A673 (cell line): ENCODE measurements around the gene PISD. TPM values are rescaled to one million over a fixed set of nuclear protein-coding genes. Genes with fewer than 3 reads are reported as not detected.
"Not testable (repeated sequence)": the region's sequence is repeated elsewhere in the genome, so short reads cannot be mapped to it uniquely, and the experiment has no call there.

Experiments used
- BruUV-seq: library from RNA; stranded (reverse); fragments of 400-500 nt; replicated peaks from 2 replicates; lab custom pipeline; 2021; lab: Mats Ljungman, UMichigan
- CTCF ChIA-PET: fragments of 300-600 bp; sonication (Branson Sonifier 250); formaldehyde crosslinking; loops from one replicate; lab custom pipeline; 2022; ENCODE audit warnings: antibody characterized with exemption; lab: Charles Lee
- POLR2A ChIA-PET: fragments of 300-600 bp; sonication (Branson Sonifier 250); formaldehyde crosslinking; loops from one replicate; lab custom pipeline; 2022; ENCODE audit warnings: antibody characterized with exemption; ENCODE audit not compliant: low non-redundant PET; lab: Charles Lee
- DNase-seq: peaks from one replicate; pipeline ENCODE4 v3.0.0-alpha.2; 2015; ENCODE audit warnings: low spot score
- H3K27ac ChIP-seq: fragments of 200-600 bp; sonication (generic); 2 replicates; pipeline ENCODE4 v1.5.1; 2016; ENCODE audit warnings: mixed run types, low read depth, mild to moderate bottlenecking, mixed read lengths, antibody characterized with exemption, low read length; ENCODE audit not compliant: poor library complexity, severe bottlenecking
- H3K27me3 ChIP-seq: fragments of 200-600 bp; sonication (generic); replicated peaks from 2 replicates; pipeline ENCODE4 v1.6.1; 2017; ENCODE audit warnings: mixed run types, low read depth, mild to moderate bottlenecking, mixed read lengths, antibody characterized with exemption, low read length; ENCODE audit not compliant: insufficient read depth, poor library complexity
- H3K36me3 ChIP-seq: fragments of 200-600 bp; sonication (generic); 2 replicates; pipeline ENCODE4 v1.6.1; 2016; ENCODE audit warnings: mixed run types, mild to moderate bottlenecking, mixed read lengths, antibody characterized with exemption, low read length; ENCODE audit not compliant: insufficient read depth, poor library complexity, severe bottlenecking
- H3K4me1 ChIP-seq: fragments of 200-600 bp; sonication (generic); 2 replicates; pipeline ENCODE4 v1.6.1; 2017; ENCODE audit warnings: mixed run types, mild to moderate bottlenecking, mixed read lengths, antibody characterized with exemption, low read length; ENCODE audit not compliant: insufficient read depth, poor library complexity, severe bottlenecking
- H3K4me3 ChIP-seq: fragments of 200-600 bp; sonication (generic); 2 replicates; pipeline ENCODE4 v1.5.1; 2016; ENCODE audit warnings: low read depth, mixed run types, mild to moderate bottlenecking, mixed read lengths, low read length; ENCODE audit not compliant: poor library complexity, severe bottlenecking
- H3K9me3 ChIP-seq: fragments of 200-600 bp; sonication (generic); 2 replicates; pipeline ENCODE4 v1.6.1; 2016; ENCODE audit warnings: mixed run types, low read depth, mild to moderate bottlenecking, mixed read lengths, antibody characterized with exemption, low read length; ENCODE audit not compliant: poor library complexity, severe bottlenecking
- EZH2 ChIP-seq: fragments of 200-600 bp; sonication (generic); IDR thresholded peaks from 2 replicates; pipeline ENCODE4 v1.6.1; 2017; ENCODE audit warnings: borderline replicate concordance, low read depth, mild to moderate bottlenecking, mixed read lengths, antibody characterized with exemption, low read length; ENCODE audit not compliant: poor library complexity, severe bottlenecking
- intact Hi-C: fragments of 100-400 bp; cut with micrococcal nuclease; formaldehyde crosslinking; loops from one replicate; pipeline ENCODE4 v1.10.0; 2022; ENCODE audit not compliant: unreplicated experiment
- total RNA-seq: library from RNA; stranded (reverse); gene quantifications from 2 replicates; pipeline ENCODE4 v1.2.3, GENCODE V29; 2021
- TF ChIP-seq, protein P1 (sequence below): fragments of 300-800, 200-600 bp; sonication (generic); conservative IDR thresholded peaks from 2 replicates; pipeline ENCODE4 v1.5.1; 2017; ENCODE audit warnings: low read depth, mild to moderate bottlenecking, antibody characterized with exemption, low read length, moderate library complexity, mixed read lengths

PISD gene
- total RNA-seq, 1 experiment from 2014 or later = 39.0 TPM

DNA sequence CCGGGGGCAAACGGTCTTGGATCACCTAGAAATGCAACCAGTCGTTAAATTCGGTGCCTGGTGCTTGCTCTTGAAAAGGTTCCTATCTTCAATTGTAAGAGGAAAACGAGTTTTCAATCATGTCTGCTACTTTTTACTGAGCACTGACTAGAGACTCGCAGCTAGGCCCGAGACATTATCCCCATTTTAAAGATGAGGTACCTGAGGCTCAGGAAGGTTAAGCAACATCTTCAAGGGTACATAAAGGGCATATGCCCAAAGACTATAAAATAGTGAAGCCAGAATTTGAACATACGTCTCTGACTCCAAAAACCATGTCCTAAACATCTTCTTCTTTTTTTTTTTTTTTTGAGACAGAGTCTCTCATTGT, 638 bp upstream of the PISD start:
- CTCF ChIA-PET = interaction anchor here (1.0 kb wide), 1 partner anchor 307 kb away, joined by 3 read pairs; no protein-coding TSS in a partner anchor
- no peaks in the 10 kb centered on the region for H3K9me3 ChIP-seq
- DNase-seq = no peak
- H3K4me3 ChIP-seq = peak overlapping the region; percentile 76
- peak overlapping the region; percentile 75 for H3K27ac ChIP-seq
- POLR2A ChIA-PET = interaction anchor here (0.8 kb wide), 1 partner anchor 26 kb away, joined by 4 read pairs; no protein-coding TSS in a partner anchor
- no peaks in the 10 kb centered on the region for H3K36me3 ChIP-seq
- TF ChIP-seq EZH2 = no peak
- TF ChIP-seq, protein P1, sequence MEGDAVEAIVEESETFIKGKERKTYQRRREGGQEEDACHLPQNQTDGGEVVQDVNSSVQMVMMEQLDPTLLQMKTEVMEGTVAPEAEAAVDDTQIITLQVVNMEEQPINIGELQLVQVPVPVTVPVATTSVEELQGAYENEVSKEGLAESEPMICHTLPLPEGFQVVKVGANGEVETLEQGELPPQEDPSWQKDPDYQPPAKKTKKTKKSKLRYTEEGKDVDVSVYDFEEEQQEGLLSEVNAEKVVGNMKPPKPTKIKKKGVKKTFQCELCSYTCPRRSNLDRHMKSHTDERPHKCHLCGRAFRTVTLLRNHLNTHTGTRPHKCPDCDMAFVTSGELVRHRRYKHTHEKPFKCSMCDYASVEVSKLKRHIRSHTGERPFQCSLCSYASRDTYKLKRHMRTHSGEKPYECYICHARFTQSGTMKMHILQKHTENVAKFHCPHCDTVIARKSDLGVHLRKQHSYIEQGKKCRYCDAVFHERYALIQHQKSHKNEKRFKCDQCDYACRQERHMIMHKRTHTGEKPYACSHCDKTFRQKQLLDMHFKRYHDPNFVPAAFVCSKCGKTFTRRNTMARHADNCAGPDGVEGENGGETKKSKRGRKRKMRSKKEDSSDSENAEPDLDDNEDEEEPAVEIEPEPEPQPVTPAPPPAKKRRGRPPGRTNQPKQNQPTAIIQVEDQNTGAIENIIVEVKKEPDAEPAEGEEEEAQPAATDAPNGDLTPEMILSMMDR = no peak
- intact Hi-C loops = loop anchor here (10.0 kb wide), 2 partner anchors 412 to 812 kb away; partner anchors contain the start of gene FBXO7
- TSS peak; percentile 99 for BruUV-seq
- H3K27me3 ChIP-seq = no peaks in the 10 kb centered on the region
- H3K4me1 ChIP-seq = peaks cover 5% of the 10 kb centered on the region

DNA sequence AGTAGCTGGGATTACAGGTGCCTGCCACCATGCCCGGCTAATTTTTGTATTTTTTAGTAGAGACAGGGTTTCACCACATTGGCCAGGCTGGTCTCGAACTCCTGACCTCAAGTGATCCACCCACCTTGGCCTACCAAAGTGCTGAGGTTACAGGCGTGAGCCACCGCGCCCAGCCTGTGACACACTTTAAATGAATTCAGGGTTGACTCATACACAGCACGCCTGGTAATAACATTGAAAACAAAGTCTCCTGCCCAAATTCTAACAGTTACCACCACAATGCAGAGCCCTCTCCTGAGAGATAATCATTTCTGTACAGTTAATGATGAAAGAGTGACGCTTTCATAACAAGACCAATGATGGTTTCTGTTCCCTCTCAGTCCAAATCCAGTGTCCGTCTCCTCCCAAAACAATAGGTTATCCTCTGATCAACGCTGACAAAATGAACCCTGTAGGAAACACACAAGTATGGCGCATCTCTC, 1.1 kb downstream of the PISD start:
- BruUV-seq, POLR2A ChIA-PET, H3K27me3 ChIP-seq: not testable (repeated sequence)

DNA sequence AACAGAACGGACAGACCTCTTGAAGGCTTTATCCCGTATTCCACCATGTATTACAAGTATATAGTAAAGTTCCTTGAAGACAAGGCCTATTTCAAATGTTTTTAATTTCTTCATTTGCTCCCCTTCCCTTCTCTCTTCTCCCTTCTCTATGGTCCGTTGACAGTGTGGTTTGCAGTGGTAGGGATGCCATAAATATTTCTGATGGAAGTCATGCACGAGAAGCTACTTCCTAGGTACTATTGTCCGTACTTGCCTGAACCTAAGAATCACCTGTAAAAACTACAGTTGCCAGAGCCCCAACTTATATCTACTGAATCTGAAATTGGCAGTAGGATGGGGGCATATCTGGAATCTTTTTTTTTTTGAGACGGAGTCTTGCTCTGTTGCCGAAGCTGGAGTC, 2.8 kb downstream of the PISD start:
- CTCF ChIA-PET = no interaction called here
- BruUV-seq = no TSS peak
- intact Hi-C loops = no loop called here
- Histone ChIP-seq H3K4me1 (peaks cover 5% of the 10 kb centered on the region), H3K36me3 (no peaks in the 10 kb centered on the region), H3K27me3 (no peaks in the 10 kb centered on the region), H3K9me3 (no peaks in the 10 kb centered on the region), H3K4me3 (no peak overlapping the region), H3K27ac (no peak overlapping the region)
- no peak for DNase-seq
- POLR2A ChIA-PET = no interaction called here
- TF ChIP-seq, protein P1 = no peak
- TF ChIP-seq EZH2 = no peak

More for the DNA sequence above, 1.1 kb downstream of the PISD start:
- H3K36me3 ChIP-seq, H3K27ac ChIP-seq, DNase-seq, H3K4me1 ChIP-seq, CTCF ChIA-PET, H3K9me3 ChIP-seq: not testable (repeated sequence)
- intact Hi-C loops = loop anchor here (10.0 kb wide), 2 partner anchors 414 to 814 kb away; partner anchors contain the start of gene FBXO7
- peak overlapping the region; percentile 76 for H3K4me3 ChIP-seq

DNA sequence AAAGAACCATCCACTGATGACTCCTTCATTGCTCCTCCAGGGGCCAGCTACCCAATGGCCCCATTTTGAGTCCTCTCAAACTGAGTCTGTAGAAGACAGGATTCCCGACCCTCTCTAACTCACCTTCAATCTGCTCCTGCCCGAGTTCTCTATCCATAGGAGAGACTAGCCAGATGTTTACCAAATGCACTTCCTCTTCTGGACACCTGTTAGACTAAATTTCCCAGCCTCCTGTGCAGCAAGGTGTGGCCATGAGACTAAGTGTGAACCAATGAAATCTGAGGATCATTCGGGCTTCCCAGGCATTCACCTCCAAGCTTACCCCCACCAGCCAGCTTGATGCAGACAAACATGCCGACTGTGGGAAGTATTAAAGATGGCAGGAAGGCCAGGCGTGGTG, 7.6 kb downstream of the PISD start:
- Histone ChIP-seq H3K36me3 (peaks cover 6% of the 10 kb centered on the region), H3K9me3 (no peaks in the 10 kb centered on the region), H3K27ac (no peak overlapping the region), H3K4me1 (no peaks in the 10 kb centered on the region), H3K4me3 (no peak overlapping the region), H3K27me3 (no peaks in the 10 kb centered on the region)
- no peak for TF ChIP-seq EZH2
- TF ChIP-seq, protein P1 = no peak
- intact Hi-C loops = no loop called here
- POLR2A ChIA-PET = interaction anchor here (0.5 kb wide), 1 partner anchor 9 kb away, joined by 3 read pairs; no protein-coding TSS in a partner anchor
- DNase-seq = no peak
- BruUV-seq = no TSS peak
- CTCF ChIA-PET = no interaction called here
